HepG2 (cell line): ENCODE measurements around the gene MRPS35. TPM values are rescaled to one million over a fixed set of nuclear protein-coding genes. Genes with fewer than 3 reads are reported as not detected.

Experiments used
- ATAC-seq: fragments of 200-7000 bp; cut with Tn5 transposase; 3 replicates; pipeline ENCODE4 v1.9.1; 2020; ENCODE audit warnings: mild to moderate bottlenecking, moderate library complexity
- BruUV-seq: library from RNA; stranded (reverse); fragments of 400-500 nt; replicated peaks from 2 replicates; lab custom pipeline; 2021; lab: Mats Ljungman, UMichigan
- CTCF ChIA-PET: fragments of 300-600 bp; formaldehyde crosslinking; extraction: SDS; loops from one replicate; lab custom pipeline; 2021; ENCODE audit warnings: low total read pairs, inconsistent platforms, low intra/inter-chr PET ratio; lab: Yijun Ruan, JAX
- POLR2A ChIA-PET: fragments of 350-600 bp; sonication (Branson Sonifier 250); formaldehyde crosslinking; loops from one replicate; lab custom pipeline; 2020; ENCODE audit warnings: antibody characterized with exemption, inconsistent platforms; lab: Yijun Ruan, JAX
- DNase-seq: peaks from one replicate; pipeline ENCODE4 v3.0.0-alpha.2; 2015; ENCODE audit warnings: low spot score
- FAIRE-seq: peaks from 3 replicates; lab custom pipeline; 2011; peaks lifted over from hg19 to GRCh38; lab: Jason Lieb, UNC
- H2AFZ ChIP-seq: one replicate; pipeline ENCODE4 v1.6.1; 2011; ENCODE audit warnings: low read length, inconsistent platforms
- H3K27ac ChIP-seq: fragments of 300-600 bp; 3 replicates; pipeline ENCODE4 v1.8.0; 2011; ENCODE audit warnings: mixed run types, mild to moderate bottlenecking, mixed read lengths, low read length, inconsistent platforms; ENCODE audit not compliant: insufficient read depth; ENCODE audit errors: extremely low read length
- H3K27me3 ChIP-seq, 2 experiments: fragments of 200-600 bp in 1 of 2; 2 replicates in 1 of 2; 3 replicates in 1 of 2; pipeline versions ENCODE4 v1.6.0 to v1.8.0; 2011; ENCODE audit warnings: low read length in 2 of 2, mild to moderate bottlenecking in 2 of 2, moderate library complexity in 2 of 2, inconsistent platforms in 1 of 2; ENCODE audit not compliant: insufficient read depth in 2 of 2, control insufficient read depth in 1 of 2
- H3K36me3 ChIP-seq, 2 experiments: fragments of 200-600 bp in 1 of 2; replicated peaks in 1 of 2; 2 replicates in 1 of 2; 3 replicates in 1 of 2; pipeline versions ENCODE4 v1.5.1 to v1.8.0; 2011; ENCODE audit warnings: low read length in 2 of 2, inconsistent platforms in 1 of 2; ENCODE audit not compliant: insufficient read depth in 2 of 2, control insufficient read depth in 1 of 2
- H3K4me1 ChIP-seq: 2 replicates; pipeline ENCODE4 v1.5.1; 2012; ENCODE audit warnings: low read length, inconsistent platforms; ENCODE audit not compliant: insufficient read depth
- H3K4me2 ChIP-seq: 2 replicates; pipeline ENCODE4 v1.6.0; 2011; ENCODE audit warnings: low read depth, low read length, inconsistent platforms
- H3K4me3 ChIP-seq, 3 experiments: fragments of 200-600 bp in 1 of 3; sonication (generic), shearing (Covaris generic) in 1 of 3; replicated peaks in 1 of 3; 2 replicates each; pipeline ENCODE4 v1.5.1; 2011 to 2016; ENCODE audit warnings: low read length in 3 of 3, inconsistent platforms in 2 of 3, low read depth in 2 of 3, mild to moderate bottlenecking in 2 of 3, control low read depth in 1 of 3, mixed read lengths in 1 of 3; ENCODE audit not compliant: insufficient read depth in 1 of 3
- H3K79me2 ChIP-seq: one replicate; pipeline ENCODE4 v1.6.1; 2011; ENCODE audit warnings: low read length, inconsistent platforms; ENCODE audit not compliant: insufficient read depth
- H3K9ac ChIP-seq: 2 replicates; pipeline ENCODE4 v1.6.0; 2011; ENCODE audit warnings: mild to moderate bottlenecking, low read depth, low read length, inconsistent platforms; ENCODE audit not compliant: insufficient read depth
- H3K9me3 ChIP-seq: 2 replicates; pipeline ENCODE4 v1.5.1; 2012; ENCODE audit warnings: mild to moderate bottlenecking, low read length
- H4K20me1 ChIP-seq: 2 replicates; pipeline ENCODE4 v1.6.0; 2011; ENCODE audit warnings: inconsistent platforms, mild to moderate bottlenecking, low read length, moderate library complexity; ENCODE audit not compliant: insufficient read depth
- ATRX ChIP-seq: sonication (generic); formaldehyde crosslinking; IDR thresholded peaks from 2 replicates; pipeline ENCODE4 v1.4.0; 2020; ENCODE audit warnings: missing genetic modification reagents, borderline replicate concordance
- FOXA1 ChIP-seq, 2 experiments: fragments of 450-650 bp in 1 of 2; sonication (generic) in 1 of 2; formaldehyde crosslinking in 1 of 2; IDR thresholded peaks; 2 replicates each; pipeline versions ENCODE4 v1.4.0 to v1.6.1; 2016 to 2020; ENCODE audit warnings: missing genetic modification reagents in 1 of 2
- FOXO4 ChIP-seq: sonication (generic); formaldehyde crosslinking; conservative IDR thresholded peaks from 2 replicates; pipeline ENCODE4 v1.8.1; 2023; ENCODE audit warnings: missing genetic modification reagents
- RELA ChIP-seq: sonication (generic); formaldehyde crosslinking; IDR thresholded peaks from 2 replicates; pipeline ENCODE4 v1.4.0; 2020; ENCODE audit warnings: missing genetic modification reagents
- RFXAP ChIP-seq: sonication (generic); formaldehyde crosslinking; IDR thresholded peaks from 2 replicates; pipeline ENCODE4 v1.4.0; 2020; ENCODE audit warnings: missing genetic modification reagents, borderline replicate concordance
- SMAD3 ChIP-seq: sonication (generic); formaldehyde crosslinking; IDR thresholded peaks from 2 replicates; pipeline ENCODE4 v1.4.0; 2020; ENCODE audit warnings: missing genetic modification reagents
- SNAPC5 ChIP-seq: sonication (generic); formaldehyde crosslinking; IDR thresholded peaks from 2 replicates; pipeline ENCODE4 v1.8.1; 2023; ENCODE audit warnings: mild to moderate bottlenecking, missing genetic modification reagents, borderline replicate concordance
- ZFY ChIP-seq: sonication (generic); formaldehyde crosslinking; IDR thresholded peaks from 2 replicates; pipeline ENCODE4 v1.4.0; 2020; ENCODE audit warnings: missing genetic modification reagents
- ZMYM4 ChIP-seq: sonication (generic); formaldehyde crosslinking; IDR thresholded peaks from 2 replicates; pipeline ENCODE4 v1.8.1; 2023; ENCODE audit warnings: mild to moderate bottlenecking, missing genetic modification reagents
- ZNF407 ChIP-seq: sonication (generic); formaldehyde crosslinking; IDR thresholded peaks from one replicate; pipeline ENCODE4 v1.5.1; 2020; ENCODE audit warnings: mild to moderate bottlenecking, missing genetic modification reagents; ENCODE audit errors: not compliant biosample characterization
- ZNF605 ChIP-seq: sonication (generic); formaldehyde crosslinking; IDR thresholded peaks from 2 replicates; pipeline ENCODE4 v1.8.0; 2022; ENCODE audit warnings: mild to moderate bottlenecking, missing genetic modification reagents
- in situ Hi-C: cut with HindIII; loops from 2 replicates; pipeline ENCODE4 v1.10.0; 2017; ENCODE audit warnings: low pct_unique_long_range_greater_than_20kb; ENCODE audit not compliant: extremely low pct_ligation_motif_present
- intact Hi-C: fragments of 100-400 bp; cut with micrococcal nuclease; formaldehyde crosslinking; loops from one replicate; pipeline ENCODE4 v1.10.0; 2022; ENCODE audit not compliant: unreplicated experiment
- polyA plus RNA-seq, 8 experiments: library from polyadenylated mRNA; depleted of rRNA in 3 of 8; stranded (reverse) in 7 of 8; unstranded in 1 of 8; fragments of >200 nt; fragmentation: Illumina TruSeq in 4 of 8; extraction: Trizol in 4 of 8; gene quantifications; 2 replicates each; pipeline versions ENCODE4 v1.2.1 to v1.2.3, GENCODE V29; 2011 to 2016; ENCODE audit warnings: low read depth in 4 of 8, missing spikeins in 1 of 8, mixed read lengths in 1 of 8; ENCODE audit not compliant: insufficient read depth in 1 of 8
- total RNA-seq, 5 experiments: library from RNA; depleted of rRNA; stranded (reverse); fragments of >200 nt; fragmentation: Illumina TruSeq; extraction: Trizol; gene quantifications; 2 replicates each; pipeline ENCODE4 v1.2.3, GENCODE V29; 2016; ENCODE audit warnings: low read depth in 1 of 5

Gene MRPS35
- total and polyA plus RNA-seq, 2 of the 13 experiments (the other 11 are each of a cell fraction or from before 2014, with no cell fraction given), result 63.4 to 104 TPM

- POLR2A ChIA-PET, result no interaction called here
- Histone ChIP-seq H3K27ac (no peak overlapping the region), H3K9me3 (no peaks in the 10 kb centered on the region), H3K27me3 (no peaks in the 10 kb centered on the region), H2AFZ (no peak overlapping the region), H3K9ac (no peak overlapping the region), H3K4me3 (no peak overlapping the region), H3K4me2 (no peak overlapping the region), H3K79me2 (no peaks in the 10 kb centered on the region), H3K36me3 (peaks cover 7 to 28% of the 10 kb centered on the region in 2 experiments), H4K20me1 (no peaks in the 10 kb centered on the region), H3K4me1 (no peaks in the 10 kb centered on the region)
- no peak for ATAC-seq
- CTCF ChIA-PET, result no interaction called here
- intact Hi-C loops (no loop called here), in situ Hi-C loops (no loop called here)
- FAIRE-seq, result no peak
- no TSS peak for BruUV-seq
- no peak for DNase-seq
- TF ChIP-seq ZMYM4 (CRISPR knock-in tag) (no peak), ZNF407 (CRISPR knock-in tag) (no peak), SMAD3 (CRISPR knock-in tag) (no peak), ZNF605 (CRISPR knock-in tag) (no peak), RFXAP (CRISPR knock-in tag) (no peak), ZFY (CRISPR knock-in tag) (no peak), ATRX (CRISPR knock-in tag) (no peak), FOXA1 (IDR thresholded peaks at IDR 0.05) (no peak), FOXA1 (CRISPR knock-in tag; IDR thresholded peaks at IDR 0.05) (no peak), RELA (no peak), SNAPC5 (no peak), FOXO4 (CRISPR knock-in tag) (no peak)
These were observed 30.0 kb upstream of the MRPS35 start for GRCh38 chr12:27680619-27681018.
